ENCODE measurements around the gene ELF3. TPM values are rescaled to one million over a fixed set of nuclear protein-coding genes. Genes with fewer than 3 reads are reported as not detected.

ELF3 gene
- total RNA-seq, 1 donor from 2014 or later: 0.56 TPM

- Mint-ChIP-seq H3K4me1 (ENCODE audit: unreplicated experiment) (peaks cover 3% of the 10 kb centered on the region), H3K27ac (ENCODE audit: unreplicated experiment) (no peak overlapping the region), H3K9me3 (ENCODE audit: unreplicated experiment) (no peaks in the 10 kb centered on the region), H3K36me3 (ENCODE audit: low read depth, unreplicated experiment) (no peaks in the 10 kb centered on the region), H3K4me3 (ENCODE audit: unreplicated experiment) (no peak overlapping the region), H3K27me3 (ENCODE audit: unreplicated experiment) (peaks cover 2% of the 10 kb centered on the region)
- no peak for DNase-seq (ENCODE audit: low spot score)
- TF ChIP-seq, protein P1, sequence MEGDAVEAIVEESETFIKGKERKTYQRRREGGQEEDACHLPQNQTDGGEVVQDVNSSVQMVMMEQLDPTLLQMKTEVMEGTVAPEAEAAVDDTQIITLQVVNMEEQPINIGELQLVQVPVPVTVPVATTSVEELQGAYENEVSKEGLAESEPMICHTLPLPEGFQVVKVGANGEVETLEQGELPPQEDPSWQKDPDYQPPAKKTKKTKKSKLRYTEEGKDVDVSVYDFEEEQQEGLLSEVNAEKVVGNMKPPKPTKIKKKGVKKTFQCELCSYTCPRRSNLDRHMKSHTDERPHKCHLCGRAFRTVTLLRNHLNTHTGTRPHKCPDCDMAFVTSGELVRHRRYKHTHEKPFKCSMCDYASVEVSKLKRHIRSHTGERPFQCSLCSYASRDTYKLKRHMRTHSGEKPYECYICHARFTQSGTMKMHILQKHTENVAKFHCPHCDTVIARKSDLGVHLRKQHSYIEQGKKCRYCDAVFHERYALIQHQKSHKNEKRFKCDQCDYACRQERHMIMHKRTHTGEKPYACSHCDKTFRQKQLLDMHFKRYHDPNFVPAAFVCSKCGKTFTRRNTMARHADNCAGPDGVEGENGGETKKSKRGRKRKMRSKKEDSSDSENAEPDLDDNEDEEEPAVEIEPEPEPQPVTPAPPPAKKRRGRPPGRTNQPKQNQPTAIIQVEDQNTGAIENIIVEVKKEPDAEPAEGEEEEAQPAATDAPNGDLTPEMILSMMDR (IDR thresholded peaks at IDR 0.05; ENCODE audit: unreplicated experiment): no peak
Measured at GRCh38 chr1:202013603-202014002, 3.2 kb downstream of the ELF3 start.

- peaks cover 5% of the 10 kb centered on the region for H3K27me3 Mint-ChIP-seq (ENCODE audit: unreplicated experiment)
- peaks cover 4% of the 10 kb centered on the region for H3K36me3 Mint-ChIP-seq (ENCODE audit: low read depth, unreplicated experiment)
- H3K9me3 Mint-ChIP-seq (ENCODE audit: unreplicated experiment): no peaks in the 10 kb centered on the region
- TF ChIP-seq, protein P1 (IDR thresholded peaks at IDR 0.05; ENCODE audit: unreplicated experiment): no peak
- H3K4me3 Mint-ChIP-seq (ENCODE audit: unreplicated experiment): no peak overlapping the region
- no peak for DNase-seq (ENCODE audit: low spot score)
- H3K4me1 Mint-ChIP-seq (ENCODE audit: unreplicated experiment): peaks cover 6% of the 10 kb centered on the region
- H3K27ac Mint-ChIP-seq (ENCODE audit: unreplicated experiment): no peak overlapping the region
Measured at GRCh38 chr1:202014060-202014459, 3.7 kb downstream of the ELF3 start.

- DNase-seq (ENCODE audit: low spot score): no peak
- TF ChIP-seq, protein P1 (IDR thresholded peaks at IDR 0.05; ENCODE audit: unreplicated experiment): no peak
- no peaks in the 10 kb centered on the region for H3K9me3 Mint-ChIP-seq (ENCODE audit: unreplicated experiment)
- no peak overlapping the region for H3K4me3 Mint-ChIP-seq (ENCODE audit: unreplicated experiment)
- H3K36me3 Mint-ChIP-seq (ENCODE audit: low read depth, unreplicated experiment): peaks cover 5% of the 10 kb centered on the region
- peaks cover 3% of the 10 kb centered on the region for H3K4me1 Mint-ChIP-seq (ENCODE audit: unreplicated experiment)
- peaks cover 5% of the 10 kb centered on the region for H3K27me3 Mint-ChIP-seq (ENCODE audit: unreplicated experiment)
- no peak overlapping the region for H3K27ac Mint-ChIP-seq (ENCODE audit: unreplicated experiment)
Measured at GRCh38 chr1:202014915-202015661, 4.7 kb downstream of the ELF3 start.

DNA sequence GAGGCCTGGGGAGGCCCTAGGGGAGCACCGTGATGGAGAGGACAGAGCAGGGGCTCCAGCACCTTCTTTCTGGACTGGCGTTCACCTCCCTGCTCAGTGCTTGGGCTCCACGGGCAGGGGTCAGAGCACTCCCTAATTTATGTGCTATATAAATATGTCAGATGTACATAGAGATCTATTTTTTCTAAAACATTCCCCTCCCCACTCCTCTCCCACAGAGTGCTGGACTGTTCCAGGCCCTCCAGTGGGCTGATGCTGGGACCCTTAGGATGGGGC is 5.2 kb downstream of the ELF3 start:
- Mint-ChIP-seq H3K4me1 (ENCODE audit: unreplicated experiment) (peaks cover 3% of the 10 kb centered on the region), H3K4me3 (ENCODE audit: unreplicated experiment) (no peak overlapping the region), H3K27ac (ENCODE audit: unreplicated experiment) (no peak overlapping the region), H3K9me3 (ENCODE audit: unreplicated experiment) (no peaks in the 10 kb centered on the region), H3K27me3 (ENCODE audit: unreplicated experiment) (peaks cover 5% of the 10 kb centered on the region), H3K36me3 (ENCODE audit: low read depth, unreplicated experiment) (peaks cover 5% of the 10 kb centered on the region)
- TF ChIP-seq, protein P1 (IDR thresholded peaks at IDR 0.05; ENCODE audit: unreplicated experiment): no peak
- no peak for DNase-seq (ENCODE audit: low spot score)

DNA sequence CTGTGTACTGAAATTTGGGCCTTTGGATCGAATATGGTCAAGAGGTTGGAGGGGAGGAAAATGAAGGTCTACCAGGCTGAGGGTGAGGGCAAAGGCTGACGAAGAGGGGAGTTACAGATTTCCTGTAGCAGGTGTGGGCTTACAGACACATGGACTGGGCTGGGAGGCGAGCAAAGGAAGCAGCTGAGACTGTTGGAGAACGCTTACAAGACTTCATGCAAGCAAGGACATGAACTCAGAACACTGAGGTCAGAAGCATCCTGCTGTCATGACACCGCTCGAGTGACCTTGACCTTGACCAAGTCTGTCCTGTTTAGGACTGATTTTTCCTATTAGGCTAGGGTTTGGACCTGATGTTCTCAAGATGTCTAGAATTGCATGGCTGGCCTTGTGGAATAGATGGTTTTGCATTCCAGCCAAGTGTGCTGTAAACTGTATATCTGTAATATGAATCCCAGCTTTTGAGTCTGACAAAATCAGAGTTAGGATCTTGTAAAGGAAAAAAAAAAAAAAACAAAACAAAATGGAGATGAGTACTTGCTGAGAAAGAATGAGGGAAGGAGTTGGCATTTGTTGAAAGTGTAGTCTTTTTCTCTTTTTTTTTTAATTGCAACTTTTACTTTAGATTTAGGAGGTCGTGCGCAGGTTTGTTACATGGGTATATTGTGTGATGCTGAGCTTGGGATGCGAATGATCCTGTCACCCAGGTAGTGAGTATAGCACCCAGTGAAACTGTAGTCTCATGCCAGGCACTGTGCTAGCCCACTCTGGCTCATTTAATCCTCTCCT is 5.8 kb downstream of the ELF3 start:
- peaks cover 5% of the 10 kb centered on the region for H3K27me3 Mint-ChIP-seq (ENCODE audit: unreplicated experiment)
- H3K4me3 Mint-ChIP-seq (ENCODE audit: unreplicated experiment): no peak overlapping the region
- peaks cover 5% of the 10 kb centered on the region for H3K36me3 Mint-ChIP-seq (ENCODE audit: low read depth, unreplicated experiment)
- TF ChIP-seq, protein P1 (IDR thresholded peaks at IDR 0.05; ENCODE audit: unreplicated experiment): no peak
- H3K27ac Mint-ChIP-seq (ENCODE audit: unreplicated experiment): no peak overlapping the region
- peaks cover 3% of the 10 kb centered on the region for H3K4me1 Mint-ChIP-seq (ENCODE audit: unreplicated experiment)
- no peak for DNase-seq (ENCODE audit: low spot score)
- no peaks in the 10 kb centered on the region for H3K9me3 Mint-ChIP-seq (ENCODE audit: unreplicated experiment)

All from endothelial cell (in vitro differentiated cells).